GM18502 (cell line): ENCODE data around the gene LRCH3.
A peak's percentile ranks its signal among the peaks of the same experiment; 100 is the strongest.

ENCODE experiments used
- ATAC-seq: cut with Tn5 transposase; IDR thresholded peaks from one replicate; pipeline ENCODE4 v1.9.1; 2021; ENCODE audit warnings: mild to moderate bottlenecking; ENCODE audit not compliant: unreplicated experiment, poor library complexity

The LRCH3 gene

DNA sequence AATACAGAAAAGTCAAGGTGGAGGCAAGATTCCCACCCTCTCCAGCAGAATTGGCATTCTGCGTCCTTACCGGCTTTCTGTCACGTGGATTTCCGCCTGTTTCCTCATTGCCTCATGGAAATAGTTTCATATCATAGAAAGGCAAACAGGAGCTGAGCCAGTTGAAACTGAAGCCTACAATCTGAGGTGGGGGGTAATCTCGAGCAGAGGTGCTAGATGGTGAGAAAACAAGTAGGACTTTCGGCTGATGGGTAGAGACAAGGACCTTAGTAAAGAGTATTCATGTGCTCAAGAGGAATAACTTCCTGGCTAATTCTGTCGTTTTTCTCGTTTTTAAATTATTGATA, 39.9 kb downstream of the LRCH3 start:
- no peak for ATAC-seq

DNA sequence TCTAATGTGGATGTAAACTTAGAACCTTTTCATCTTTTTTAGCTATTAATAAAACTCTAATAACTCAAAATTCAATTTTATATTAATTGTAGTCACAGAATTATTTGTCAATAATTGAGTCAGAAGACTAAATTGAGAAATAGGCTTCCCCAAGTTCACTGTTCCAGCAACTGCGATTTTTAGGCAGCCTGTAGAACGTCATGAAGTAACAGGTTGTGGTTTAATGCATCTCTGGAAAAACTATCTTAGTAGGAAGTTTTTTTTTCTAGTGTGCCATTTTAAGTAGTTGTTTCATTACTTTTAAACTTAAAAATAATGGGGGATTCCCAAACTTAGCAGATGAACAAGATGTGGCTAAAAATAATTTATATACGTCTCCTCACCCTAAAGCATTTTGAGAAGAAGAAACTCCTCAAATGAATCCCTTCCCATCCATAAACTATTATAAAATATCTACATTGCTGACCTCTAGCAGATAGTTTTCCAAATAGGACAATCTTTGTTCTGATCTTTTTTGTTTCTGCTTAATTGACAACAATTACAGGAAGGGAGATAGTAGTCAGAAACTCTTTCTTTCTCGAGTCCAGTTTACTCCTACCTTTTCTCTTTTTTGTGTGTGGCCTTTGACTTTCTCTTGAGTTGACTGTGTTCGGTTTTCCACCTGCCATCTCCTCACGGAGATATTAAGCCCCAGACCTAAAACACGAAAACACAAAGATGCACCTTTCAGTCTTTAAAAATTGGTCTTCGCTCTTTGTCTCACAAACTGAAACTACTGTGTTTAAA, 43.1 kb downstream of the LRCH3 start:
- peak; percentile 59 for ATAC-seq

DNA sequence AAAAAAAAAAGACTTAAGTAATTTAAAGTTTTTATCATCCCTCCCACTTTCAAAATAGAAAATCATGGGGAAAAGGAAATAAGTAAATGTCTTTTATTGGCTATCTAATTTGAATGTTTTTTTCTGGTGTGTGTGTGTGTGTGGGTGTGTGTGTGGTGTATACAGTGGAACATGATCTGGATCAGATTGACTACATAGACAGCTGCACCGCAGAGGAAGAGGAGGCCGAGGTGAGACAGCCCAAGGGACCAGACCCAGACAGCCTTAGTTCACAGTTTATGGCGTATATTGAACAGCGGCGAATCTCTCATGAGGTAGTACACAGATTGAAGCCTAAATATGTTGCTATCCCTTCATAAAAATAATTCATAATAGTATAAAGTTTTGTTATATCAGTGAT, 44.5 kb downstream of the LRCH3 start:
- no peak for ATAC-seq

DNA sequence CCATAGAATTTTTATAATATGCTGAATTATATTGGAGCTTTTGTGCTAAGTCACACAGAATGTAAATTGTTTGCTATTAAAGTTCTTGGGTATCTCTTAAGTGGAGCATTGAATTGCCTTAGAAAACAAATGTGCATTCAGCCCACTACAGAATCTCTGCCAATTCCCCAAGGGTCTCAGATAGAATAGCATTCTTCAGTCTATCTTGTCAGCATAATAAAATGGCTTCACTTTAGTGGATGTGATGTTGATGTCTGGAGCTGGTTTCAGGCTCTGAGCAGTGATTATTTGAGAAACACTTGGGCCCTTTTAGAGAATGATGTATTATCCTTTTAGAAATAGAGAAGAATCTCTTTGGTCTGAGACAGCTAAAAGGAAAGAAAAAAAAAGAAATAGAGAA, 45.2 kb downstream of the LRCH3 start:
- no peak for ATAC-seq

DNA sequence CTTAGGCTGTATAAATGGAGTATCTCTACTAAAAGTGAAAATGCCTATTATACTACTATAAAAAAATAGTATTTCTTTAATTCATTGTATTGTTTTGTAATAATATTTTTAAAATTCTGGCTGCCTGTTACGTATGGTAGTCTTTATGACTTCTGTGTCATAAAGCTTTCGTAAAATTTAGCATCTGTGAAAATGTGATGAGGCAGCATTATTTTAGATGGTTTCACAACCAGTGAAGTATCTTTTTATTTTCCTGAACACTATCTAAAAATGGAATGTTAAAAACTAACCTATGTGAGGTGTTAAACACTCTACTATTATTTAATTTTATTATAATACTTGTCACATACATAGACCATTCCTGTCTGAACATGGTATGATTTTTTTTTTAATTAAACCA, 46.2 kb downstream of the LRCH3 start:
- no peak for ATAC-seq

DNA sequence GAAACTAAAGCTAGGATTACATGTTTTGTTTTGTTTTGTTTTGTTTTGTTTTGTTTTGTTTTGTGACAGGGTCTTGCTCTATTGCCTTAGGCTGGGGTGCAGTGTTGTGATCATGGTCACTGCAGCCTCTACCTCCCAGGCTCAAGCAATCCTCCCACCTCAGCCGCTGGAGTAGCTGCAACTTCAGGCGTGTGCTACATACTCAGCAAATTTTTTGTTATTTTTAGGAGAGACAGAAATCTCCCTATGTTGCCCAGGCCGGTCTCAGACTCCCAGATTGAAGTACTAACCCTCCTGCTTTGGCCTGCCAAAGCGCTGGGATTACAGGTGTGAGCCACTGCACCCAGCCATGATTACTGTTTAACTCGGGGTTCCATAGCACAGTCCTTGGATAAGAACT, 50.7 kb downstream of the LRCH3 start:
- ATAC-seq = no peak

DNA sequence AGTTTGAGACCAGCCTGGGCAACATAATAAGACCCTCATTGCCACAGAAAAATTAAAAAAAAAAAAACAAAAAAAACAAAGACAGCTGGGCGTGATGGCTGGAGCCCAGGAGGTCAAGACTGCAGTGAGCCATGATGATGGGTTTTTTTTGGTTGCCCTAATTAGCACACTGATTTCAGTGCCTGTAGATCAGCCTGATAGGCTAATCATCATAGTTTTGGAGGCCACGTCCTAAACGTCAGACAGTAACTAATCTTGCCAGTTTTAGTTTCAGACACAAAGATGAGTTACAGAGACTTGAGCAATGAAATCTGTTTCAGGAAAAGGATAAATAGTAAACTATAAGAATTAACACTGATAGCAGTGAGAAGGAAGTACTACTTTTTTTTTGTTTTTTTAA, 55.4 kb downstream of the LRCH3 start:
- no peak for ATAC-seq

DNA sequence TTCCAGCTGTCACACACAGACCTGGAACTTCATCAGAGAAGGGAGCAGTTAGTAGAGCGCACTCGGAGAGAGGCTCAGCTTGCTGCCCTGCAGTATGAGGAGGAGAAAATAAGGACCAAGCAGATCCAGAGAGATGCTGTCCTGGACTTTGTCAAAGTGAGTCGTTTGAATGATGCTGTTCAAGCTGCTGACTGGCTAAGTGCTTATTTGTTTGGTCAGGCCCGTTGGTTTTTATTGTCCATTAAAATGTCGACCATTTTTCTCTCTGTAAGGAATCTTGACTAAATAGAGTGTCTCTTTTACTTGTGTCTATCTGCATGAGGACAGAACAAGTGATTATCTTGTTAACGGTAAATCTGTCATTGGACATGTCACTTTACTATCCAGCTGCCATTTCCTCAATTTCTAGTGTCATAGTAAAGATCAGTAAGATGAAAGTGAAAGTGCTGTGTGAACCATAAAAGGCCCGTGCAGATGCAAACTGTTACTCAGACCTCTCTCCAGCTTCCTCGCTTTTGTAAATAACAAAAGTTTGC, 56.9 kb downstream of the LRCH3 start:
- peak; percentile 79 for ATAC-seq

DNA sequence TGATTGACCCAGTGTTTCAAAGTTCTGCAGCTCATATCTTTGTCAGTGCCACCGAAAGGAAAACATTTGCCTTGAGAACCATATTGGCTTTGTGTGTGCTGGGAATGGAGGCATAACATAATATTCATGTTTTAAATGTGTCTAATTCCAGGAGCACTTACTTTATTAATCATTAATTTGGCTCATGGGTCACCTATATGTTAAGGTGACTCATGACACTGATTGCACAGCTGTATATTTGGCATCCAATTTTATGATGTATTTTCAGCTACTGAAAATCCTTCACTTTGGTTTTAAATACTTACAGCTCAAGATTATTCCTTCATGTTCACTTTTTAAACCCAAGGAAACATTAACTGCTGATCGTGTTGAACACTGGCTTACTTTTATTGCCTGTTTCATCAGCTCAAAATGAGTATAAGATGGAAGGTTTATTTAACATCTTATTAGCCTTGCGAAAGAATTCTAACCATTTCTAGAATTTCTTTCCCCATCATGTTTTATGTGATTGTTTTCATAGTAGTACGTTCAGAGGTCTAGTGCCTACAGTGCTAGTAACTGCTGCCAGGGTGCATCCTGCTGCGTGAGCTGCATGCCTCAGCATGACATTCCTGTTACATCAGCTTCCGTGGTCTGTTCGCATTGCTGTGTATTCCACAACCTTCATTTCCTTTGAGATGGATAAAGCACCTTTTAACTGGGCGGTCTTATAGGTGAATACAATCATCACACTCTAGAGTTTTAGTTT, 63.7 kb downstream of the LRCH3 start:
- ATAC-seq = no peak

DNA sequence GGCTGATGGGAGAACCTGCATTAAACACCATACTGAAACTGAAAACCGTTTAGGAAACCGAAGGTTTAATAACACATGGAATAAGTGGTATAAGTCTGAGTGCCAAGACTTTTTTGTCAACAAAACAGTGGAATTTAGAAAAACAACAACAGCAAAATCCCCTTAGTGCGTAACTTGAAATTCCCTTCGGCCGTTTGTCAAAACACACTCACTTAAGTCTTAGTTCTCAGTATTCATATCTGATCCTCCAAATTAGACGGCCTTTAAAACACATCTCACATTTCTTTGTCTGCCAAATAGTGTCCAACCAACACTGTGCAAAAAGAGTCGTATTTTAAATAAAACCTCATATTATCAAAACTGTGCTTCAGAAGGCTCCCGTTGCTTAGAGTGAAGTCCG, 64.5 kb downstream of the LRCH3 start:
- ATAC-seq = no peak

DNA sequence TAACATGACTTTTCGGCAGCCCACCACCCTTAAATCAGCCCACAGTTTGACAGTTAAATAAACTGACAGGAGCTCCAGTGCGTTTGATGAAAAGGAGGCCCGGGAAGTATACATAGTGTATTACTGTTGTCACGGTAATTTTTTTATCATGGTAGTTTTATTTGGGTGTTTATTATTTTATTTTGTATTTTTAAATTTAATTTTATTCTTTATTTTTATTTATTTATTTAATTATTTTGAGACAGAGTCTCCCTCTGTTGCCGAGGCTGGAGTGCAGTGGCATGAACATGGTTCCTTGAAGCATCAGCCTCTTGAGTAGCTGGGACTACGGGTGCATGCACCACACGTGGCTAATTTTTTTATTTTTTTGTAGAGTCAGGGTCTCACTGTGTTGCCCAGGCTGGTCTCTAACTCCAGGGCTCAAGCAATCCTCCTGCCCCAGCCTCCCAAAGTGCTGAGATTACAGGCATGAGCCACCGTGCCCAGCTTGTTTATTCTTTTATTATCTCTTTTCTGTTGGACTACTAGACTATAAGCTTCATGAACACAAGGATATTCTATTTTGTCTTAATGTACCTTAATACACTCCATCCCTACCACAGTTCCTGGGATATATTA, 65.3 kb downstream of the LRCH3 start:
- no peak for ATAC-seq

DNA sequence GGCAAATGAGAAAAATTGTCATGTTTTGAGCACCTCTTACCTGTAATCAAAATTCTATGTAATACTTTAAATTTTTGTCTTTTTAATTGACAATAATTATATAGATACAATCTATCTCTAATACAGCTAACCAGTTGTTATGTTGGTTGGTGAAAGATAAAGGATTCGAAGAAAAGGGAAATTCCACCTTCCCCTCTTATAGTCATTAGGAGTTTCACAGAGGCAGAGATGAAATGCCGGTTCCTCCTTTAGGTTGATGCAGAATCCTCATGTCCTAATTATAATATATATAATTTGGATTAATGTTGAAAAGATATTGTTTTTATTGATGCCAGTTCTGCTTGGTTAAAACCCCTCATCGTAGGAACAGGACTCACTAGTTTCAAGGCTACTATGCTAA, 67.1 kb downstream of the LRCH3 start:
- ATAC-seq = no peak

DNA sequence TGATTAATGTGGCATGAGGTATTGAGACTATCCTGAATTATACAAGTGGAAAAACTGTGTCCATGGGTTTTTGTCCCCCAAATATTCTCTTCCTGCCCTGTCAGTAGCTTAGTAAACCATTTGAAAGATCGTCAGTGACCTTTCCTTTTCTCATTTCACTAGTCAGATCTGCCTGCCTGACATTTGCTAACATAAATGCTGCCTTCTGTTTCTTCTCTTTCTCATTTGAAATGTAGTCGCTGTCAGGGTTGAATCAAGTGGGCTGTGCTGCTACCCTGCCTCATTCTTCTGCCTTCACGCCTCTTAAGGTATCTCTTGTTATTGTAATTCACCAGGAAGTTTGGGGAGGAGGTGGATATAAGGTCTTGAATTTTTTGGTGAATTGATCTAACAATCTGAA, 67.5 kb downstream of the LRCH3 start:
- ATAC-seq = no peak

DNA sequence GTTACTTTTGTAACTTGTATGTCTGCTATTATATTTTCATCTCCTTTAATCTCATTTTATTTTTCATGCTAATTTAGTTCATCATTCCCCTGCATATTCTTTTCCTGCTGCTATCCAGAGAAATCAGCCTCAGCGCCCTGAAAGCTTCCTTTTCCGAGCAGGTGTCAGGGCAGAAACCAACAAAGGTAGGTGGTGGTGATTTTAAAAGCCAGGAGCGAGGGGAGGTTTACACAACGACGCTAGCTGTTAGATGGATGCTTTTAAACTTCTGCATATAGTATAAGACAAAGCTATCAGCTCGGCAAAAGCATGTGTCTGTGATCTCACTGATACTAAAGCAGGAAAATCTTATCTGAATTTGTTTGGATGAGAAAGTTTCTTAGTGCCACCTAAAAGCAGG, 75.0 kb downstream of the LRCH3 start:
- ATAC-seq = no peak

DNA sequence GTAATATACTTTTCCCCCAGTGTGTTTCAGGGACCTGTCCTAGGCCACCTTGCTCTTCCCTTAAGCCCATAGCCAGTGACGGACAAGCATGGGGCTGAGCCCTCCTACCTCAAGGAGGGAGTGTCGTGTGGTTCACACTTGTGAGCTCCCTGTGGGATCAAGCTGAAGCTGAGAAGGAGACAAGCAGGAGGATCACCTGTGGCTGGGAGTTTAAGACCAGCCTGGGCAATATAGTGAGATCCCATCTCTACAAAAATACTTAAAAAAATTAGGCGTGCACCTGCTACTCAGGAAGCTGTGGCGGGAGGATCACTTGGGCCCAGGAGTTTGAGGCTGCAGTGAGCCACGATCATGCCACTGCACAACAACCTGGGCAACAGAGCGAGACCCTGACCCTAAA, 82.3 kb downstream of the LRCH3 start:
- no peak for ATAC-seq

DNA sequence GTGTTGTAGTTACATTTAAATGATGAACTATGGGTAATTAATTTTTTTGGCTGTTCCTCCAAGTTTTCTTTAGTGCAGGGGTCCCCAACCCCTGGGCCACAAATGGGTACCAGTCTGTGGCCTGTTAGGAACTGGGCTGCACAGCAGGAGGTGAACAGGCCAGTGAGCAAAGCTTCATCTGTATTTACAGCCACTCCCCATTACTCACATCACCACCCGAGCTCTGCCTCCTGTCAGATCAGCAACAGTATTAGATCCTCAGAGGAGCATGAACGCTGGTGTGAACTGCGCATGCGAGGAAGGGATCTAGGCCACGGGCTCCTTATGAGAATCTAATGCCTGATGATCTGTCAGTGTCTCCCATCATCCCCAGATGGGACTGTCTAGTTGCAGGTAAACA, 83.0 kb downstream of the LRCH3 start:
- ATAC-seq = no peak

DNA sequence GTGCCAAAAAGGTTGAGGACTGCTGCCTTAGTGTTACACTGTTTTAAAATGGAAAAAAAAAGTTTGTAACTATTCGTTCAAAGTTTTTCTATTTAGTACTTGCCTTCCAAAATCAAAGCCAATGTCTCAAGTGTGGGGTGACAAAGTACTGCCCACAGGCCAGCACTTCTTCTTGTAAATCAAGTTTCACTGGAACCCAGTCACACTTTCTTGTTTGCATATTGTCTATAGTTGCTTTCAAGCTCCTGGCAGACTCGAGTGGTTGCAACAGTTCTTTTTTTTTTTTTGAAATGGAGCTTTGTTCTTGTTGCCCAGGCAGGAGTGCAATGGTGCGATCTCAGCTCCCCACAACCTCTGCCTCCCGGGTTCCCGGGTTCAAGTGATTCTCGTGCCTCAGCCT, 83.6 kb downstream of the LRCH3 start:
- no peak for ATAC-seq

DNA sequence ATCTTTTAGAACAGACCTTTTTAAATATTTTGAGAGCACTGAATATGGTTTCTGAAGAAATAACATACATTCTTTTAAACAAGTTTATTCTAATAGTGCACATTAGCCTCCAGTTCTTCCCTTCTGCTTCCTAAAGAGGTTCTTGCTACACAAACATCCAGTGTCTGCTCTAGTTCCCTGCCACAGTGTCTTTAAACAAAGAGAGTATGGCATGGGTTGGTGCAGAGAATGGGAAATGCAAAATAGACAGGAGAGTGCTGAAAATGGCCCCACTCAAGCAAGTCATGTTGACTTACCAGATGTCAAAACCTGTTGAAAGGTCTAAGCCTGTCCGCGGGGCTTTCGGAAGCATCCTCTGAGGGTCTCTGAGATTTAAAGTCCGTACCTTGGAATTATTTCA, 86.8 kb downstream of the LRCH3 start:
- no peak for ATAC-seq

DNA sequence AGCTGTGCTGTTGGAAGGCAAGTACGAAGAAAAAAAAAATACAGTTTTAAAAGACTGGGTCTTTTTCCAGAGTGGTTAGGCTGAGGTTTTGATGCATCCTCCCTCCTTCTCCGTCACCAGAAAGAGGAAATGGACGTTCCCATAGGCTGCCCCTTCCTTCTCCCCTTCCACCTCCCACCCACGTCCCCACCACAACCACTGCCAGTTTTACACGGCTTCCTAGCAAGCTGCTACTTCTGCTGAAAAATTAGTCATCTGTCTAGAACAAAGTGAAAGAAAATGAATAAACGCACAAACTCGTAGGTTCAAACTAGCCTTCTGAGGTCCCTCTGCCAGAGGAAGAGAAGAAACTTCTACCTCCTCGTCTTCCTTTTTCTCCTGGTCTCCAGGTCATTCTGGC, 87.4 kb downstream of the LRCH3 start:
- ATAC-seq = no peak

DNA sequence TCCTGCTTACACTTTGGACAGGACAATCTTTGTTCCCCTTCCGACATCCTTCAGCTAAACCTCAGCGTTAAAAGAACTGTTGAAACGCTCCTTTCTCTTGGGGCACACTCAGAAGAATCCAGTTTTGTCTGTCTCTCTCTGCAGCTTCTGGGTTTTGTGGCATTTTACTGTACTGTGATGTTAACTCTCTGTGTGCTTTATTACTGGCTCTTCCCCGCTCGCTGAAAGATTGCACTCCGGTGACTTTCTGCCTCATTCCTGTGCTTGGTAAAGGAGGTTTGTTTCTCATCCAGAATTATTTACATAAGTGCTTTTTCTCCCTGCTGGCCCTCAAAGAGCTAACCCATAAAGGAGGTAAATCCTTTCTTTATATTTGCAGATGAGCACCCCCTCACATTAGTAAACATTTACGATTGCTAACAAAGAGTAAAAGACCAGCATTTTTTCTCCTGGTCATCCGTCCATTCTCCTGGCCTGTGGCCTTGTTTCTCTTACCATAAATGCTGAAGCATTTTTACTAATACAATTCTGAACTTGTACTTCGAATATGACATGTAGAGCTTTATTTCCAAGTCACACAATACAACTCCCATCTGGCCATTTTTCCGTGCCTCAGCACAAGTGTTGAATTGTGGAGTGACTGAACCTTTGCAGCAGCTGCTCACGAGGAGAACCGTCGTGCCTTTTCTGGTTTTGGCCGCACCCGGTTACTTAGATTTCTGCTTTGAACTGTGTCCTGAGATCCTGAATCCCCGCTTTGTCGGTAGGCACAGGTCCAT, 89.6 kb downstream of the LRCH3 start:
- ATAC-seq = no peak
